ENCODE data around the gene PLBD2.

DNA sequence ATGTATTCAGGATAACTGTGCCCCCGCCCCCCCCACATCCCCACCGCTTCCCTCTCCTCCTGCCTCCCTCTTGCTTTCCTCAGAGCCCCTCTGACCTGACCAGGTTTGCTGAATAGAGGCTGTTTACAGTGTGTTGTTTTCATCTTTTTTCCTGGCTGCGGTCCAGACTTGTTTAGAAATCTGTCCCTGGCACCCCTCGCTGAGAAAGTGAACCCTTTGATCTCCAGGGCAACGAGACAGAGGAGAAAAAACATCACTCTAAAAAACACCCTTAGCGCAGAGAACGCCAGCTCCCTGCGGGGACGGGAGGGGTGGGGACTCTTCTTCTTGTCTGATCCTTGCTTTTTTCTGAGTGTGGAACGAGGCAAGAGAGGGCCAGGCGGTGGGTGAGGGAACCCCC, 22.8 kb downstream of the PLBD2 start:
- TF ChIP-seq, protein P1, sequence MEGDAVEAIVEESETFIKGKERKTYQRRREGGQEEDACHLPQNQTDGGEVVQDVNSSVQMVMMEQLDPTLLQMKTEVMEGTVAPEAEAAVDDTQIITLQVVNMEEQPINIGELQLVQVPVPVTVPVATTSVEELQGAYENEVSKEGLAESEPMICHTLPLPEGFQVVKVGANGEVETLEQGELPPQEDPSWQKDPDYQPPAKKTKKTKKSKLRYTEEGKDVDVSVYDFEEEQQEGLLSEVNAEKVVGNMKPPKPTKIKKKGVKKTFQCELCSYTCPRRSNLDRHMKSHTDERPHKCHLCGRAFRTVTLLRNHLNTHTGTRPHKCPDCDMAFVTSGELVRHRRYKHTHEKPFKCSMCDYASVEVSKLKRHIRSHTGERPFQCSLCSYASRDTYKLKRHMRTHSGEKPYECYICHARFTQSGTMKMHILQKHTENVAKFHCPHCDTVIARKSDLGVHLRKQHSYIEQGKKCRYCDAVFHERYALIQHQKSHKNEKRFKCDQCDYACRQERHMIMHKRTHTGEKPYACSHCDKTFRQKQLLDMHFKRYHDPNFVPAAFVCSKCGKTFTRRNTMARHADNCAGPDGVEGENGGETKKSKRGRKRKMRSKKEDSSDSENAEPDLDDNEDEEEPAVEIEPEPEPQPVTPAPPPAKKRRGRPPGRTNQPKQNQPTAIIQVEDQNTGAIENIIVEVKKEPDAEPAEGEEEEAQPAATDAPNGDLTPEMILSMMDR (conservative IDR thresholded peaks at IDR 0.05; ENCODE audit: low read depth, low read length) = no peak
- no peak for TF ChIP-seq EZH2phosphoT487 (IDR thresholded peaks at IDR 0.05; ENCODE audit: borderline replicate concordance, low read length)
